ENCODE data around the gene RTP5. TPM values are rescaled to one million over a fixed set of nuclear protein-coding genes. Genes with fewer than 3 reads are reported as not detected.
A peak's percentile ranks its signal among the peaks of the same experiment; 100 is the strongest.

The RTP5 gene
- total and polyA plus RNA-seq, 8 donors = 0.10 to 0.43 TPM; not detected in 6

DNA sequence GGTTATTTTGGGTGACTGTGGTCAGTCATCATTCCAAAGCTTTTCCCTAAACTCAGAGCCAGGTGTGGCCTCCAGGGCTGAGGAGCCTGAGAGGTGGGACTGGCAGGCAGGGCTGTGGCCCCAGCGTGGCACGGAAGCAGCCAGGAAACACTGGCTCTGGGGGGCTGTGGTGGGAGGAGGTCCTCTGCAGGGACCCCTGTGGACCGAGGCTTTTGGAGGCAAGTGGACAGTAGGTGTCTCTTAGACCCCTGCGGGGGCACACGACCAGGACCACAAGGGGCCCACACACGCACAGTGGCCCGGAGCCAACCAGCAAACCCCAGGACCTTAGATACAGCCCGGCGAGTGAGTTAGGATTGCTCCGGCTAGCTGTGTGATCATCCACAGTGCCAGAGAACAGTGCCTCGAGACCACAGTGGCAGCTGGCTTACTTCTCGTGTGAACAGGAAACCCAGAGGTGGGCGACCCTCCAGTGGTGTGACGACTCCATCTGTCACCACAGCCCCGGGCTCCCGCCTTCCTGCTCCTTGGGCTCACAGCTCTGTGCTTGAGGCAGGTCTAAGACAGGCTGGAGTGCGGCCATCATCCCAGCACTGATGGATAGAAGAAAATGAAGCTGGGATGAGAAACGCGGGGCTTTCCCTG is 1.6 kb upstream of the RTP5 start:
- peak overlapping the region; percentile 24 to 57 (median 34) for H3K27ac ChIP-seq
- peaks cover 0 to 87% (median 42%) of the 10 kb centered on the region in 3 donors for H3K27me3 ChIP-seq

DNA sequence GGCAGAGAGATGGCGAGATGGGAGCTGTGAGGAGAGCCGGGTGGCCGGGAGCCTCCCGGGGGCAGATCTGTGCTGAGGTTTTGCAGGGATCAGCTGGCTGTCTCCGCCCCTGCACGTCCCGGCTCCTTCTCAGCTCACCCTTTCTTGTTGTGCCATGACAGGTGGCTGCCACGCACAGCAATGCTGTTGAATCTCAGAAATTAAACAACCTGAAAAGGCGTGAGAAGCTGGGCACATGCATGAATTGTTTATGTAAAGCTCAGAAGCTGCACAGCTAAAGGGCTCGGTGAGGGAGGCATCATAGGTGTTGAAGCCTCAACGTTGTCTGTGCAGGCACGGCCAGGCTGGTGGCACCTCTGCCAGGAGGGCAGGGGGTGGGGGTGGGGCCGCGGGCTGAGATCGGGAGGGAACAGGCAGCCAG is 858 bp upstream of the RTP5 start:
- intact Hi-C loops (cut with DNase I; ENCODE audit: low total_unique reads) = no loop called here
- Histone ChIP-seq H3K27ac (peak overlapping the region in 2 of 5 donors; percentile 8 to 34), H3K9me3 (no peaks in the 10 kb centered on the region), H3K4me1 (peaks cover 0 to 16% (median under 1%) of the 10 kb centered on the region in 4 donors), H3K27me3 (peaks cover 0 to 80% (median 34%) of the 10 kb centered on the region in 3 donors), H3K4me3 (no peak overlapping the region), H3K36me3 (no peaks in the 10 kb centered on the region)
- no peak for DNase-seq
- no peak for TF ChIP-seq POLR2A (IDR thresholded peaks at IDR 0.05)
- no peak for TF ChIP-seq EP300 (IDR thresholded peaks at IDR 0.05)
- TF ChIP-seq POLR2AphosphoS5 (IDR thresholded peaks at IDR 0.05) = no peak
- TF ChIP-seq CTCF (IDR thresholded peaks at IDR 0.05) = no peak
- WGBS, 5 donors = 21 to 34% (median 29%) methylated on average over 15 of the region's 15 CpGs

More for the DNA sequence above, 1.6 kb upstream of the RTP5 start:
- peaks cover 0 to 22% (median 4%) of the 10 kb centered on the region in 4 donors for H3K4me1 ChIP-seq
- 48 to 60% (median 58%) methylated on average over 14 to 19 of the region's 19 CpGs for WGBS, 5 donors
- H3K4me3 ChIP-seq = no peak overlapping the region
- intact Hi-C loops (cut with DNase I; ENCODE audit: low total_unique reads) = no loop called here
- no peak for TF ChIP-seq EP300 (IDR thresholded peaks at IDR 0.05)
- TF ChIP-seq POLR2A (IDR thresholded peaks at IDR 0.05) = no peak
- peak in 1 of 3 donors; percentile 19 for TF ChIP-seq POLR2AphosphoS5 (IDR thresholded peaks at IDR 0.05)
- no peaks in the 10 kb centered on the region for H3K36me3 ChIP-seq
- DNase-seq = peak; percentile 44 to 56
- H3K9me3 ChIP-seq = no peaks in the 10 kb centered on the region

GRCh38 chr2:241870081-241870541 is 582 bp downstream of the RTP5 start:
- intact Hi-C loops (cut with DNase I; ENCODE audit: low total_unique reads) = no loop called here
- no peaks in the 10 kb centered on the region for H3K9me3 ChIP-seq

GRCh38 chr2:241870611-241871537 is 1.3 kb downstream of the RTP5 start:
- 59 to 72% (median 64%) methylated on average over 20 to 28 of the region's 28 CpGs for WGBS, 5 donors
- H3K27me3 ChIP-seq = peaks cover 0 to 58% (median 15%) of the 10 kb centered on the region in 3 donors
- no peaks in the 10 kb centered on the region for H3K36me3 ChIP-seq
- H3K9me3 ChIP-seq = no peaks in the 10 kb centered on the region
- TF ChIP-seq POLR2A (IDR thresholded peaks at IDR 0.05) (no peak), CTCF (IDR thresholded peaks at IDR 0.05) (no peak), POLR2AphosphoS5 (IDR thresholded peaks at IDR 0.05) (no peak), EP300 (IDR thresholded peaks at IDR 0.05) (no peak)
- no peak overlapping the region for H3K4me3 ChIP-seq
- intact Hi-C loops (cut with DNase I; ENCODE audit: low total_unique reads) = no loop called here
- peaks cover 0 to 13% (median 0%) of the 10 kb centered on the region in 4 donors for H3K4me1 ChIP-seq
- peak overlapping the region in 1 of 5 donors; percentile 8 for H3K27ac ChIP-seq
- peak in 1 of 2 donors; percentile 35 for DNase-seq

More at GRCh38 chr2:241870081-241870541, 582 bp downstream of the RTP5 start:
- TF ChIP-seq POLR2A (IDR thresholded peaks at IDR 0.05) (no peak), POLR2AphosphoS5 (IDR thresholded peaks at IDR 0.05) (no peak), CTCF (IDR thresholded peaks at IDR 0.05) (no peak)
- Histone ChIP-seq H3K4me1 (peaks cover 0 to 13% (median 0%) of the 10 kb centered on the region in 4 donors), H3K27ac (no peak overlapping the region), H3K4me3 (no peak overlapping the region), H3K36me3 (no peaks in the 10 kb centered on the region), H3K27me3 (peaks cover 0 to 65% (median 21%) of the 10 kb centered on the region in 3 donors)
- DNase-seq = no peak
- WGBS, 5 donors = 87 to 99% (median 89%) methylated on average over 10 to 28 of the region's 28 CpGs
